Measurements from ENCODE around the gene ELAVL3. TPM values are rescaled to one million over a fixed set of nuclear protein-coding genes. Genes with fewer than 3 reads are reported as not detected.

ELAVL3 gene
- not detected for polyA plus RNA-seq (2013, experiment 1 of 2; ENCODE audit: insufficient read length)
- polyA plus RNA-seq (2013, experiment 2 of 2; ENCODE audit: insufficient read length): not detected

DNA sequence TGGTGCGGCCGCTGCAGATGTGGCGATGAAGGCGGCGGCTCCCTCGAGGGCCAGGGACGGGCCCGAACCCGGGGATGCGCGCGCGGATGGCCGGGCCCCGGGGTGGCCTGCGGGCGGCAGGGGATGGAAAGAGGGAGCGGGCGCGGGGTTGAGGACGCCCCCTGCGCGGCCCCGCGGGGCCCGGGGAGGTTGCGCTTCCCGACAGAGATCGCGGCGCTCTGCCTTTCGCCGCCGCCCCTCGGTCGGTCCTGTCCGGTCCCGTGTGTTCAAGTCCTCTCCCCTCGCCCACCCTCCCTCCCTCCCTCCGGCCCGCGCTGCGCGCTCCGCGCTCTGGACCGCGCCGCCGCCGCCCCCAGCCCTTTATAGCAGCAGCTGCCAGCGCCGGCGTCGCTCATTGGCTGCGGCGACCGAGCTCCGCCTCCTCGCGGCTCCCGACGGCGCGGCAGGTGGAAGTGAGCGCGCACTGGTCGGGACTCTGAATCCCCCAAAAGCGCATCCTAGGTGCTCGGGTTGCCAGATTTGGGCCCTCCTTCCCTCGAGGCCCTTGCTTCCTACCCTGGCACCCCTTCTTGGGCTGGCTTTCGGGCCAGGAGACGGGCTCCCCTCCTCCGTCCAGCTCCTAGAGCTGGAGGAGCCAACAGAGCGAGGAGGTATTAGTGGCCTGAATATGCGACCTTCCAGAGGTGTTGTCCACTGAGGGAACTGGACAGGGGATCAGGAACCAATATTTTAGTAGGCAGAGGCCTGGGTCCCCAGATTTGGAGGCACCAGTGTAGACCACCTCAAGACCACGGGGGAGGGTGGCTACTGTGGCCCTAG is at the start of gene ELAVL3:
Gene ELAVL3 (minus strand): TSS at position 332 of the 819 bp plus-strand sequence. CDS start 438 bp downstream, outside the sequence.
- no peak for DNase-seq

DNA sequence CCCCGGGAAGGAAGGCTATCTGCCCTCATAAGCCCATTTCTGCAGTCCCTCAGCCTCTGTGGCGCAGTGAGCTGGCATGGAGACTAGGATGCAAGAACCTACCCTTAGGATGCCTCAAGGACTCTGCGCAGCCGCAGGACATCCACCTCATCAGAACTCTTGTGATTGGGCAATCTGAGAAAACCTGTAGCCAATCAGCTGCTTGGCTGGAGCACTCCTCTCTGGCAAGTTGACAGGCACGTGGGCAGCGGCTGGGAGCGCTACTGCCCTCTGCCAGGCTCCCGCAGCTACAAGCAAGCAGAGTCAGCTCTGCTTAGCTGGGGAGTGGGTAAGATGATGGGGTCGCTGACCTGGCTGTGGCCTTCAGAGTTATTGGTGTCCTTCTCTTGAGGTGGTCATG is 49.6 kb upstream of the ELAVL3 start:
- DNase-seq: peak; percentile 76

DNA sequence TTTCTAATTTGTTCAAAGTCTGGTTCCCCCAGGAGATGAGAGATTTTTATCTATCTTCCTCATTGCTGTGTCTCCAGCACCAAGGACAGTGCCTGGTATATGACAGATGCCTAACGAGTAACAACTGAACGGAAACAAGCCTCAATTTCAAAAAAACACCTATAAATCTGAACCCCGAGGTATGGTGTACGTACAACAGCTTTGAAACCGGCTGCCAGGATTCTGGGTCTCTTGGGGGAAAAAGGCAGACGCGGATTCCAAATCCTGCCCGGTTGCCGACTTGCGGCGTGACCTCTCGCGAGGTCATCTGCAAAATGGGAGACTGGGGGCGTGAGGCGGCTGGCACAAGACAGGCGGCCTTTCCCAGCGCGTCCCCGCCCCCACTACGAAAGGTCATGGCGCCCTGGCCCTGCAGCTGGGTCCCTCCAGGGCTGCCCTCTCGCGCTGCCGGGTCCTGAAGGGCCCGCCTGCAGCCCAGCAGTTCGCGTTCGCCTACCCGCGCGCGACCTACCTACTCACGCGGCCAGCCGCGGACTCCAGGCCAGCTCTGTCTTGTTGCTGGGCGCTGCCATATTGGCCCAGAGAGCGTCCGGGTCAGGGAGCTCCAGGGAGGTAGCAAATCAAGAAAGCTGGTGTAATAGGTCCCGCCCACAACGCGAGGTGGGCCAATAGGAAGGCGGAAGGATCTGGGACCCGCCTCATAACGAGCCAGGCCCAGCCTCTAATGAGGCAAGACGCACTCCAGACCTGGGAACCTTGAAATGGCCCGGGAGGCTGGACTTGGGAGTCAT is 47.9 kb upstream of the ELAVL3 start, which contains the start of gene ECSIT:
Gene ECSIT (minus strand): TSS at position 584 of the 791 bp plus-strand sequence. CDS start 9,964 bp downstream, outside the sequence.
- peak; percentile 99 for DNase-seq

DNA sequence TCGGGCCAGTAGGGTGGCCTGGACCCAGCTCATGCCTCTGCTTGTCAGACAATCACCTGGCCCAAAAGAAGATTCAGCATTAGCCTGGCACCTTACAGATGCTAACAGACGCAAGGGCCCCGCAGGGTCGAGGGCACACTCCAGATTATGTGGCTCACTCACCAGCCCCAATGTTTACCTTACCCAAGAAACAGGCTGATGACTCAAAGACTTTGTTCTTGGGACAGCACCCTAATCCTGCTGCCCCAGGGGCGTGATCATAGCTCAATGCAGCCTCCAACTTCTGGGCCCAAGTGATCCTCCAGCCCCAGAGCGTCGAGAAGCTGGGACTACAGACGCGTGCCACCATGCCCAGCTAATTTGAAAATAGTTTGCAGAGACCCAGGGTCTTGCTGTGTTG is 38.3 kb upstream of the ELAVL3 start:
- no peak for DNase-seq

DNA sequence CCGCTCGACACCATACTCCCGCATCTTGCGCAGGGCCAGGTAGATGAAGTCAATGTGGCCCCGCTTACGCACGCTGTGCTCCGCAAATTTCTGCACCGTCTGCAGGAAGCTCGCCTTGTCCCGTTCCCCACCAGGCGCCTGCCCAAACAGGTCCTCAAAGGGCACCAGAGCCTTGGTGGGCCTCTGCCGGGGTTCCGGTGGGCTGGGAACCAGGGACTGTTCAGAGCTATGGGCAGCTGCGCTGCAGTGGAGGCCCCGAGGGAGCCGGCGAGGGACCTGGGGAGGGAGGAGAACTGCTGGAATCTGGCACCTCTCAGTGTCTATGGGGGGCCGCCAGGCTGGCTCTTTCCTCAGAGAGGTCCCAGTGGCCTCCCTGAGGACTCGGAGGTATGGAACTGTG is 33.1 kb upstream of the ELAVL3 start:
- DNase-seq: no peak

DNA sequence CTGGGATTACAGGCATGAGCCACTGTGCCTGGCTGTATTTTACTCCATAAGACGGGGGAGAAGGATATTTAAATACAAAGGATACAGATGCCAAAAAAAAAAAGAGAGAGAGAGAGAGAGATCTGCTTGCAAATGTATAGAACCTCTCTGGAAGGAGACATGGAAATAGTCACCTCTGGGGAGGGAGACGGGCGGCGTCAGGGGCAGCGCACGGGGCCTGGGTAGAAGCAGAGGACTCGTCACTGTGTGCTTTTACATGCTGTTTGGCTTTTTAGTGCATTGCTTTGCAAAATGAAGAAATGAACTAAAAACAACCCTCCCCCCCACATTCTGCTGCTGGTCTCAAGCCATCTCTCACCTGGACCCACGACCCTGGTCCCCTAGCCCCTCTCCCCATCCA is 29.6 kb upstream of the ELAVL3 start:
- no peak for DNase-seq

DNA sequence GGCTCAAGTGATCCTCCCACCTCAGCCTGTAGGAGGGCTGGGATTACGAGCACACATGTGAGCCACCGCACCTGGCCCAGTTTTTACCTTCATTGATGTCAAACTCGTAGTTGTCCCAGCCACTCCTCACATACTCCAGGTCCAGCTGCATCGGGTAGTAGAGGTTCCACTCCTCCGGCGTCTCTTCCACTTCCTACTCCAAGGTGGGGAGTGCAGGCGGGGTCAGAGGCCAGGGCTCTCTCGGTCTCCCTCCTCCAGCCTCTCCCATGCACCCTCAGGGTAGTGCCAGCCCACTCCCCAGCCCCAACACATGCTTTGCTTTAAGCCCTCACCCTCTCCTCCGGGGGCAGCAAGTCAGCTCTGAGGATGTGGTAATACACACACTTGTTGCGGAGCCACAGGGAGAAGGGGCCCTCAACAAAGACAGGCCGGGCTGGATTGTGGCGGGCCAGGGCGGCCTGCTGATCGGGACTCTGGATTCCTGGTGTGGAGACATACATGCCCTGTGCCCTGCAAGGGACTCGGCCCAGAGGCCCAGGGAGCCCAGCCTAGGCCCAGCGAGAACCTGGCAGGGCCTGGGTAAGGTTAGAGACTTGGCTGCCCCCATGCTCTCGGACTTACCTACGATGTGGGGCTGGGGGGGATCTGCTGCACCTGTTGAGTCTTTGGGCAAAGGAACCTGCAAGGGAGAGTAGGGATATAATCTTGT is 26.7 kb upstream of the ELAVL3 start:
- no peak for DNase-seq

DNA sequence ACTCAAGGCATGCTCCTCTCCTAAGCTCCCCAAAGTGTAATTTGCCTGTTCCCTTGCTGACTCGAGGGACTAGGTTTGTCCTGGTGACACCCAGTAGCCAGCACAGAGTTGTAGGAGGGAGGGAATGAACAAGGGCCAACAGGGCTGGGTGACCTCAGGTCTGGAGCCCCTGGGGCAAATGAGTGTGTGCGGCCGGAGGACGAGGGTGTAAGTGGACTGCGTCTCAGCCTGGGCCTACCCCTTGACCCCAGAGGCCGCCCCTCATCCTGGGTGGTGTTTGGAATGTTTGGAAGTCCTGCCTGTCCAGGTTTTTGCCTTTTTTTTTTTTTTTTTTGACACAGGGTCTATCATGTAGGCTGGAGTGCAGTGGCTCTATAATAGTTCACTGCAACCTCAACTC is 26.1 kb upstream of the ELAVL3 start:
- no peak for DNase-seq

DNA sequence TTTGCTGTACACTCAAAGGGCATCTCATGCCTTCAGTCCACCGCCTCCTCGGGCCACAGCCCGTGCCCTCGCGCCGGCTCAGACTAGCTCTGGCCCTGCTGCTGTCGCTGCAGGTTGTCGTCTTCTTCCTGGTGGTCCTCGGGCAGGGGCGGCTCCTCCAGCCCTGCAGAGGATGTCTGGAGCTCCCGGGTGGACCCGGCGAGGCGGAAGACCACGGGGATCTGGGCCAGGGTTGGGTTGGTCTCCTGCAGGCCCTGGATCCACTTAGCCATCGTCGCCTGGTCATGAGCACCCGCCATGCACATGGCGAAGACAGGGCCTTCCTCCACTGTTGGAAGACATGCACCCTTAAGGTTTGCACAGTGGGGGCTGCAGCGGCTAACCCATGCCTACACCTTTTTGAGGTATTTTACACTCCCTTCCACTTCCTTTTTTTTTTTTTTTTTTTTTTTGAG is 25.3 kb upstream of the ELAVL3 start:
- DNase-seq: no peak

DNA sequence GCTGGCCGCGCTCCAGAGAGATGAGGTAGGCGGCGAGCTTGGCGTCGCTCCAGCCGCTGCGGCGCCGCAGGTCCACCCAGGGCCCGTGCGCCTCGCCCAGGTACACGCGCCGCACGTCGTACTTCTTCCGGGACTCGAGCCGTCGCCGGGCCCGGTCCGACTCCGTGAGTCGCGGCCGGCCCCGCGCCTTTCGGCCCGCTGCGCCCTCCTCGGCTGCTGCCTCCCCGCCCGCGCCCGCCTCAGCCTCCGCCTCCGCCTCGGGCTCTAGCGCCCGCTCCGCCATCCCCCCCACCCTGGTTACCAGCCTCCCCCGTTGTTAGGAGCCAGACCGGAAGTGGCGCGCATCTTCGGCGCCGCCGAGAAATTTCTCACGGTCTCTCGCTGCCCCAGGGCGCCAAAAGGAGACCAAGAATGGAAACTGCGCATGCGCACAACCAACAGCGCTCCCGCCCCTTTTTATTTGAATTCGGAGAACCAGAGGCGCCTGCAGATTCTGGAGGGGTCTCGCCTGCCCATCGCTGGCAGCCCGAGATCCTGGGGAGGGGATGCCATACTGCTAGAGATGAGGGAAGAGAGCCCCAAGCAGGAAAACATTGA is 24.8 kb upstream of the ELAVL3 start, which contains the start of gene ZNF653:
Gene ZNF653 (minus strand): TSS at position 336 of the 597 bp plus-strand sequence. CDS start 53 bp downstream, at position 283.
- peak; percentile 95 for DNase-seq

DNA sequence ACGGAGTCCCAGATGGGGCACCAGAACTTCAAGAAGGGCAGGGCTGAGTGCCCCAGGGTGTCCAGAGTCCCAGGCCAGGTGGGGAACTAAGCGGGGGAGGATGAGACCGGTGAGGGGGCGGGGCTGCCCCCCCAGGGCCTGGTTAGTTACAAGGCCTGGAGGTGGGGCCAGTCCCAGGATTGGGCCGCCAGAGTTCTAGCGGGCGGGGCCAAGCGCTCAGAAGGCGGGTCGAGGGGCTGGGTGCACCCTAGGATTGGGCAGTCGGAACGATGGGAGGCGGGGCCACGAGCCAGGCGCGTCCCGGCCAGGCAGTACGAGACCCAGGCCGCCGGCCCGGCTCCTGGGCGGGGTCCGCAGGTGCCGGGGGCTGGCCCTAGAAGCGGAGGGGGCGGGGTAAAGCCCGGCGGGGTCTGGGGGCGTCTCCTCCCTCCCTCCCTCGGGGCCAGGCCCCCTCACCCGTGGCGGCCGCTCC is 24.2 kb upstream of the ELAVL3 start:
- peak; percentile 94 for DNase-seq

DNA sequence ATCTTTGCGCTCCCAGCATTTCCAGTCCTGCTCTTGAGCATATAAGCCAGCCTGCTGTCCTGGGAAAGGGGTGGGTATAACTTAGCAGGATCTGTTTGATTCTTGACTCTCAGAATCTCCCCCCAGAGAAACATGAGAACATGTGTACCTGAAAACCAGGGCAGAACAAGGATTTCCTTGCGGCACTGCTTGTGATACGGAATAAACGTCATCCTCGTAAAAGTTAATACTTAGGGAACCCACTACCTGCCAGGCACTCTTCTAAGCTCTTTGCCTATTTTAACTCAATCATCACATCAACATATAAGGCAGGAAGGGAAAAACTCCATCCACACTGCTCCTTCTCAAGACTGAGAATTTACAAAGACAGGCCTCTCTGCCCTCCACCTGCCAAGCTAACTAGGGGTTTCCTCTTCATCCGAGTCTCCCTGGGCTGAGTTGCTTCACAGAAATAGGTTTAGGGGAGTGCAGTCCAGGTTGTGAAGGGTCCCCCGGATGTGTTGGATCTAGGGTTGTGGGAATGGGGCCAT is 23.7 kb upstream of the ELAVL3 start:
- DNase-seq: no peak

DNA sequence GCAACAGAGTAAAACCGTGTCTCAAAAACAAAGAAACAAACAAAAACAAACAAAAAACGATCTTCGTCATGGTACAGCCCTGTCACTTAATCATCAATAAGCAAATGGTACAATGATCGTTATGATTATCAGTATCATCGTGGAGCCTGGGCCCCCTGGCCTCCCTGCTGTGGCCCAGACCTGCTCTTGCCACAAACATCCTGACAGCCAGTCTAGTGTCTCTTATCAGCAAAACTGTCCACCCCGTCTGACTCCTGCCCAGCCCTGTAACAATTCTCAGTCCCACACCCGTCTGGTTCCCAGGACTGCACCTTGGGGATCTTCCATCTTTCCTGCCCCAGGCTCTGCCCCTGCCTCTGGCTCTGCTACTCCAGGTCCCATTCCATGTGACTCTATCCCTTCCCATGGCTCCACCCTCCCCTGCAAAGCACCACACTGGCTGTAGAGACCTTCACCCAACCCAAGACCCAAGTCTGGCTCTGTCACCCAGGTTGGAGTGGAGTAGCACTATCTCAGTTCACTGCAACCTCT is 19.1 kb upstream of the ELAVL3 start:
- DNase-seq: no peak

DNA sequence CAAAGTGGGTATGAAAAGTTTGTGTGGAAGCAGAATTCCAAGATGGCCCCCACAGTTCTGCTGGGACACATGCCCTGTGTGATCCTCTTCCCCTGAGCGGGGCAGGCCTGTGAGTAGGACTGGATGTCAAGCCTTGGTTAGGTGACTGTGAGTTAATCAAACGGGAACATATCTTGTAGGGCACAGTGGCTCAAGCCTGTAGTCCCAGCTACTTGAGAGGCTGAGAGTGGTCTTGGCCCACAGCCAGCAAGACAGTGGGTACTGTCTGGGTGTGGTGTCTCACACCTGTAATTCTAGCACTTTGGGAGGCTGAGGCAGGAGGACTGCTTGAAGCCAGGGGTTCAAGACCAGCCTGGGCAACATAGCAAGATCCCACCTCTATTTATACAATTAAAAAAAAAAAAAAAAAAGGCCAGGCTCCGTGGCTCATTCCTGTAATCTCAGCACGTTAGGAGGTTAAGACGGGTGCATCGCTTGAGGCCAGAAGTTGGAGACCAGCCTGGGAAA is 18.4 kb upstream of the ELAVL3 start:
- DNase-seq: no peak

DNA sequence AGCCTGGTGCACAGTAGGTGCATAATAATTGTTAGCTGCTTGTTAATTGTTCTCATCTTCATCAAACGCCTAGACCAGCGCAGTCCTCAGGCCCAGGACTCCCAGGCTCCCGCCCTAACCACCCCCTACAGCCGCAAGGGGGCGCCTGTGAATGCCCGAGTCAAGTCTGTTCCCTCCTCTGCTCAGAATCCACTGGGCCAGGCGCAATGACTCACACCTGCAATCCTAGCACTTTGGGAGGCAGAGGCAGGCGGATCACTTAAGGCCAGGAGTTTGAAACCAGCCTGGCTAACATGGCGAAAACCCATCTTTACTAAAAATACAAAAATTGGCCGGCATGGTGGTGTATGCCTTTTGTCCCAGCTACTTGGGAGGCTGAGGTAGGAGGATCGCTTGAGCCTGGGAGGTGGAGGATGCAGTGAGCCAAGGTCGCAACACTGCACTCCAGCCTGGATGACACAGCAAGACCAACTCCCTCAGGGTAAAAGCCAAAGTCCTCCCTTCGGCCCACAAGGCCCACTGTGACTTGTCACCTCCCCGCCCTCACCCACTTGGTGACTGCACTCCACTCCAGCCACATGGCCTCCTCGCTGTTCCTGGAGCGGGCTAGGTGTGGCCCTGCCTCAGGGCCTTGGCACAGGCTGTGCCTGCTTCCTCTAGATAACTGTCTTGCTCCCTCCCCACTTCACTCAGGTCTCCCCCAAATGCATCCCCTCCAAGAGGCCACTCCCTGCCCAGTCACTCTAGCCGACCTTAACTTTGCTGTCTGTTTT is 15.7 kb upstream of the ELAVL3 start:
- peak; percentile 82 for DNase-seq

DNA sequence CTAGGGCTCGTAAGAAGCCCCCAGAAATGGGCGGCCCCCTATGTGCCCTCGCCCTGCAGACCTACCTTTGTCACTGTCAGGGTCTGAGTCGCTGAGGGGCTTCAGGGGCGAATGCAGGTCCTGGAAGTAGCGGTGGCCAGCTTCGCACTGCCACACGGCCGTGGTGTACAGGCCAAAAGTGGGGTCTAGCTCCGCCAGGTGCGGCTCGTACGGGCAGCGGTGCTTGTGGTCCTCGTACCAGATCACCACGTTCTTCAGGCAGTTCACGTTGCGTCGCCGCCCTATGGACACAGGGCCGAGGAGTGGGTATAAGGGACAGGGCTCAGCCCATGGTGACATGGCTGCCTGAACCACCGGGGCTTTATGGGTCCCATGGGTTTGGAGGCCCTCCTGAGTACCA is 15.0 kb upstream of the ELAVL3 start:
- no peak for DNase-seq

DNA sequence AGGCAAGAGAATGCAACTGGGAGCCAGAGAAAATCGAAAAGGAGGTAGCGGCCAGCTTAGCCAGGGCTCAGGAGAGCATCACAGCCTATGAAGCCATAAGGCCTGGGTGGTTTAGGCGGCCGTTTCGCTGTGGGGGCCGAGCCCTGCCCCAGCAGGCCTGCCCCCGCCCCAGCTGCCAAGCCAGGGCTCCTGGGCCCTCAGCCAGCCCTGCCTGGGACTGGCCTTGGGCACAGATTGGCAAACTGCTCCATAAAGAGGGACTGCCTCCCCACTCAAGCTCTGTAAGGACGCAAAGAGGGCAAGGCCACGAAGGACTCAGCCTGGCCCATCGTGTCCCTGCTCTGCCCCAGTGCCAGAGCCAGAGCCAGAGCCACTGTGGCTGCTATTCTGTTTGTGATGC is 14.6 kb upstream of the ELAVL3 start:
- DNase-seq: no peak

DNA sequence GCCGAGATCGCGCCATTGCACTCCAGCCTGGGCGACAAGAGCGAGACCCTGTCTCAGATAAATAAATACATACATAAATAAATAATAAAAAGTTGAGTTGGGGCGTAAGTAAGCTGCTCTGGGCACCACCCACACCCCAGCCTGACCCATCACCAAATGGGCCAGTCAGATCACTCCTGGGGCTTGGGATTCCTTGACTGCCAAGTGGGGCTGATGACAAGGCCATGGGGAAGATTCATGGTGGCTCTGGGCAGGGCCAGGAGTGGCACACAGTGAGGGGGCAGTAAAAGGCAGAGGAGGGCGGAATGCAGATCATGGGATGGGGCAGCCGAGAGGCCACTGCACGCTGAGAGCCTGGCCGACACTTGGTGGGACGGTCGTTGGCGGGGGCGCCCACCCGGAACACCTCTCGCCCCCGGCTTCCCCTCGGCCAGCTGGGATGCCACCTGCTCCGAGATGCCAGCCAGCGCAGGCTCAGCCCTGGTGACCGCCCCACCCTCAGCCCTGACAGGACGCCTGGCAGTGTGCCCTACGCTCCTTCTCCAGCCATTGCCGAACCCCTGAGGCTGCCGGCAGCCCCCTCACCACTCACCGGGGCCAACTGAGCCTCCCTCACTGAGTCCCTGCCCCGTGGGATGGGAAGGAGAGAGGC is 13.9 kb upstream of the ELAVL3 start:
- no peak for DNase-seq

DNA sequence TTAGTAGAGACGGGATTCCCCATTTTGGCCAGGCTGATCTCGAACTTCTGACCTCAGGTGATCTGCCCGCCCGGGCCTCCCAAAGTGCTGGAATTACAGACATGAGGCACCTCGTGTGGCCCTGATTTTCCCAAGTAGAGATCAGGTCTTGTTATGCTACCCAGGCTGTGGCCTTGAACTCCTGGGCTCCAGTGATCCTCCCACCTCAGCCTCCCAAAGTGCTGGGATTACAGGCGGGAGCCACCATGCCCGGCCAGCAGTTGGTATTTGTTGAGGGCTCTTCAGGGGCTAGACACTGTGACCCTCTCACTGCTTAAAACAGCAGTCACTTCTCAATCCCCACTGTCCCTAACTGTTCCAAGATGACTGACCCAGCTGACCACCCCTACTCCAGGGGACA is 8.5 kb upstream of the ELAVL3 start:
- no peak for DNase-seq

Measured in fibroblast of skin of abdomen (primary cell).